ENCODE data around the gene FUT4.

Gene FUT4

GRCh38 chr11:94597896-94598295, 54.2 kb downstream of the FUT4 start:
- no peak for TF ChIP-seq ZFX (IDR thresholded peaks at IDR 0.05; ENCODE audit: borderline replicate concordance)
- TF ChIP-seq CTCF (IDR thresholded peaks at IDR 0.05), result no peak
- no peak overlapping the region for H3K27ac ChIP-seq
